Epithelial cell of esophagus (primary cell): ENCODE results near the gene CNOT11.
A peak's percentile ranks its signal among the peaks of the same experiment; 100 is the strongest.

Experiments
- DNase-seq: peaks from one replicate; pipeline ENCODE4 v3.0.0; 2010; ENCODE audit warnings: low read depth
- H3K4me3 ChIP-seq: 2 replicates; pipeline ENCODE4 v1.5.1; 2011; ENCODE audit warnings: mild to moderate bottlenecking, low read length, control low read depth
- CTCF ChIP-seq: IDR thresholded peaks from 2 replicates; pipeline ENCODE4 v1.5.1; 2011; ENCODE audit warnings: low read depth, mild to moderate bottlenecking, low read length, control low read depth, inconsistent platforms; ENCODE audit not compliant: insufficient read depth; ENCODE audit errors: missing control alignments

The CNOT11 gene

GRCh38 chr2:101297383-101297782 lies 44.7 kb downstream of the CNOT11 start:
- no peak for DNase-seq
- TF ChIP-seq CTCF, result no peak
- H3K4me3 ChIP-seq, result no peak overlapping the region

GRCh38 chr2:101299604-101300003 lies 46.9 kb downstream of the CNOT11 start:
- no peak for TF ChIP-seq CTCF
- DNase-seq, result no peak
- H3K4me3 ChIP-seq, result no peak overlapping the region

GRCh38 chr2:101300164-101300563 lies 47.5 kb downstream of the CNOT11 start:
- no peak overlapping the region for H3K4me3 ChIP-seq
- TF ChIP-seq CTCF, result no peak
- no peak for DNase-seq

- DNase-seq, result no peak
- H3K4me3 ChIP-seq, result no peak overlapping the region
These were observed 48.1 kb downstream of the CNOT11 start for GRCh38 chr2:101300836-101301235.

GRCh38 chr2:101302016-101302415 lies 49.3 kb downstream of the CNOT11 start:
- no peak for TF ChIP-seq CTCF
- no peak overlapping the region for H3K4me3 ChIP-seq
- peak; percentile 31 for DNase-seq

More at GRCh38 chr2:101300836-101301235, 48.1 kb downstream of the CNOT11 start:
- TF ChIP-seq CTCF, result no peak

GRCh38 chr2:101303688-101304087 lies 51.0 kb downstream of the CNOT11 start:
- H3K4me3 ChIP-seq, result no peak overlapping the region
- DNase-seq, result no peak
- no peak for TF ChIP-seq CTCF

- TF ChIP-seq CTCF, result no peak
- no peak for DNase-seq
- no peak overlapping the region for H3K4me3 ChIP-seq
These were observed 52.3 kb downstream of the CNOT11 start for GRCh38 chr2:101305035-101305434.
